NCI-H226 (cell line): Measurements from ENCODE around the gene CASTOR2.
"Not testable (repeated sequence)": the region's sequence is repeated elsewhere in the genome, so short reads cannot be mapped to it uniquely, and the experiment has no call there.

ENCODE experiments used
- DNase-seq: peaks from one replicate; pipeline ENCODE4 v3.0.0-alpha.2; 2015

The CASTOR2 gene

GRCh38 chr7:75055830-75056772 lies 91.6 kb downstream of the CASTOR2 start:
- peak; percentile 15 for DNase-seq

DNA sequence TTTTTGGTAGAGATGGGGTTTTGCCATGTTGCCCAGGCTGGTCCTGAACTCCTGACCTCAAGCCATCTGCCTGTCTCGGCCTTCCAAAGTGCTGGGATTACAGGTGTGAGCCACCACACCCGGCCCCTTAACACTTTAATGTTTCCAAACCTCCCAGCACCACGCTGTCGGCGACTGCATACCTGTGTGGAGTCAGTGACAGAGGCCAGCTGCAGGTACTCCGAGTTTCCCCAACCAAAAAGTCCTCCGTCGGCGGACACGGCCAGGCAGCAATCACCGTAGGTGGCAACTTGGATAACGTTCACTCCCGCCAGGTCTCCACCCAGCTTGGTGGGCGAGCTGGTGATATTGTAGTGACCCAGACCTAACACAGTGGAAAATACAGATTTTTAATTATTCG lies 93.9 kb downstream of the CASTOR2 start:
- no peak for DNase-seq

DNA sequence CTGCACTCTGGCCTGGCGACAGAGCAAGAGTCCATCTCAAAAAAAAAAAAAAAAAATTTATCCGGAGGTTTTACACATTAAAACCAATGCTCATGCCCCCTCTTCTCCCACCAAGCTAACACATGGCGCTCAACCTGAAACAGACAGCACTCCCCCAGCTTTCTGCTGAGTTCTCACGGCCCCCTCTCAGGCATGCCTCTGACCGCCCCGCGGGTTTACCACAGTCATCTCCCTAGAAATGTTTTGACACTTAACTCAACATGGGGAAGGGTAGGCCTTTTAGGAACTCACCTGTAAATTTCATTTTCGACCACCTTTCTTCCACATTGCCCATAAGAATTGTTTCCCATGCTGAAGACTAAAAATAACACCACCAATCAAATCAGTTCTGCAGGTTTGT lies 99.8 kb downstream of the CASTOR2 start:
- no peak for DNase-seq

- DNase-seq = no peak
Observed at GRCh38 chr7:75064801-75065200, 100.3 kb downstream of the CASTOR2 start.

DNA sequence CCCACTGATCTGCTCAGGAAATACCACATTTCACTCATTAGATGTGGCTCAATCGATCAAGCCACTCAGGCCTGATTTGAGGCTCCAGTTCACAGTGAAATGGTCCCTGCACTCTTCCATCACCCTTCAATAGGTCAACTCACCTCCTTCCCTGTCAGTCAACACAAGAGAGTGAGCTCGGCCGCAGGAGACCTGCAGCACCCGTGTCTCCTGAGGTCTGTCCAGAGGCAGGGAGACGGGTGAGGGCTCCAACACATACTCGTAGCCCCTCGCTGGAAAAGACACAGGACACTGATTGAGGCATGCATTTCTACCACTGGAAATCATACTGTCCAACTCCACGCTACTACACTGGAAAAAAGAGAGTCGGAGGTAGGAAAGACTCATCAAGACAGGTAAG lies 102.0 kb downstream of the CASTOR2 start:
- DNase-seq = no peak

GRCh38 chr7:75072981-75073283 lies 108.4 kb downstream of the CASTOR2 start:
- DNase-seq = no peak

GRCh38 chr7:75074262-75074641 lies 109.7 kb downstream of the CASTOR2 start:
- DNase-seq = not testable (repeated sequence)
